GM21360 (cell line): ENCODE measurements around the gene ALX4.

Experiments used
- ATAC-seq: cut with Tn5 transposase; IDR thresholded peaks from one replicate; pipeline ENCODE4 v1.9.1; 2021; ENCODE audit warnings: mild to moderate bottlenecking, moderate library complexity; ENCODE audit not compliant: unreplicated experiment

The ALX4 gene

DNA sequence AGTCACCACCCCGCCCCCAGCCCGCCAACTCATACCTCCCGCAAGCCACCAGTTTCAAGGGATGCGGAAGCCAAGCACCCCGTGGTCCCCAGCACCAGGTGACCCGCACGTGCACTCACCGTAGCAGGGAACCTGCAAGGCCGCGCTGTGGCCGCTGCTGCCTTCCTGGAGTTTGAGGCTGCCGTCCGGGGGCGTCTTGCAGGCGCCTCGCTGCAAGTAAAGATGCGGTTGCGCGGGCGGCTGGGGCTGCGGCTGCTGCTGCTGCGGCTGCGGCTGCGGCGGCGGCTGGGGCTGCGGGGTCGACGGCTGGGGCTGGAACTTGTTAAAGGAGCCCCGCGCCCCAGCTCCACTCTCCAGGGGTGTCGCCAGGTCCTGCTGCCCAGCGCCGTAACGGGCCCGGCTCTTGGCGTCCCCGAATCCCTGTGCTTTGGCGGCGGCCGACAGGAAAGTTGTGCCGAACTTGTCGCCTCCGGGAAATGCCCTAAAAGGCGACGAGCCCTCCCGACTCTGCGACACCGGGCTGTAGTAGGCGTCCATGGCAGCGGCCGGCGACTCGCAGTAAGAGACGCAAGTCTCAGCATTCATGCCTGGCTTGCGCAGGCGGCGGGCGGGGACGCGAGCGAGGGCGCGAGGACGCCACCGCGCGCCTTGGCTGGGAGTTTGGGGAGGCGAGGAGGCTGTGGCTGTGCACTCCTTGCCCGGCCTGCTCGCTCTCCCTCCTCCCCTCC is at the start of gene ALX4:
Gene ALX4, minus strand, starts transcription at position 662 of the 728 bp plus-strand sequence. Its CDS starts 77 bp downstream, at position 585.
- ATAC-seq: no peak

DNA sequence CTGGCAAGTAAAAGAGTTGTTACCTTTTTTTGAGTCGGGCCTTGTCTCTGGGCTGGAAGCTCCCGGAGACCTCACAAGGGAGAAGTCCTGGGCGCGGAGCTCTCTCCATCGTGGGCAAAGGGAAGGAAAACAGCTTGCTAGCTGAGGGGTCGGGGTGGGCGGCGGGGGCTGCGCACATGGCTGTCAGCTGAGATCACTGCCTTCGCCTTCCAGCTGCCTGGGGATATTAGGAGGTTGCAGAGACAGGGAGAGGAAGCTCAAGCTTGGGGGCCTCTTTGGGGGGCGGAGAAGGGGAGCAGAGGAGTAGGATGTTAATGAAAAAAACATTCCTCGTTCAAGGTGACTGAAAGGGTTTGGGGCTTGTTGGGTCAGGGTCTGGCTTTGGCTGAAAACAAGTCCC is 49.2 kb upstream of the ALX4 start:
- no peak for ATAC-seq

DNA sequence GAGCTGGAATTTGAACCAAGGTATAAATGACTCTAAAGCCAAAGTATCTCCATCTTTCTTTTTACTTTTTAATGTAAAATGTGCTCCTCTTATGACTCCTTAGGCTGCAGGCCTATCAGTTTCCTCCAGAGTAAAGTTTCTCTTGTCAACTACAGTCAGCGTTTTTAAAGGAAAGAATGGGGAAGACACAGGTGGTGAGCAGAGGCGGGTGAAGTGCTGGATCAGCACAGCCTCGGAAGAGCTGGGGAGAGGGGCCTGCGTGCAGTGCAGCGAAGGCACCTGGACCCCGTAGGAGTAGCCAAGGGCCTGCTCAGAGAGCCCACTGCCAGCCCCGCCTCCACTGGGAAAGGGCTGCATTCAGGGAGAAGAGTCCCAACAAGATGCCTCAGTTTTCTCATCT is 48.8 kb upstream of the ALX4 start:
- no peak for ATAC-seq

DNA sequence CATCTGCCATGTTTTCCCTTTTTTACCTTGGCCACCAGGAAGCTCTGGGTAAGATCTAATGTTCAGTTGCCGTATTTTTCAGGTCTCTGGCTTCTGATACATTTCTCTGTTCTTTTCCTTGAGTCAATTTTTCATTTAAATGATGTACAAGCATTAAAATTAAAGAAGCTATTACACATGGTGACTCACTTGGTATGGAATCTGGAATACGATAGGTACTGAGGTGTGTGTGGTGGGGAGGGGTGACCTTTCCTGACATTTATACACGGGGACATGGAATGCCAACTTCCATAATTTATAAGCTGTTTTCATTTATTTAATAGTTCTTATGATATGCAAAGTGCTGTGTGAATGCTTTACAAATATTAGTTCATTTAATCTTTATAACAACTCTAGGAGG is 47.8 kb upstream of the ALX4 start:
- no peak for ATAC-seq

DNA sequence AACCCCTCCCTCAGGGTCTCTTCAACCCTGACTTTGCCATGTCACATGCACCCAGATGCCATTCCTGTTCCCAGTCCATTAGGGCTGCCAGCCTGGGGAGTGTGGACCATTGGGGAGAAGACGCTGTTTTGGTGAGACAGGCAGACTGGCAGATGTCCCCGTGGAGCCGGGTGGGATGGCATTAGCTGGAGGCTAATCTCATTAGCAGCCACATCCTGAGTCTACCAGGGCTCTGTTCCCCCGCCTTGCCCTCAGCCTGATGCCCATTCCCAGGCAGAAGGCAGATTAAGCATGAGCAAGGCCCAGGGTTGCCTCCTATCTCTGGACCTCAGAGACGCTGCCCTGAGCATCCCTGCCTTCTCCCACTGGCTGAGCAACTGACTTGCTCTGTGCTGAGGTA is 46.4 kb upstream of the ALX4 start:
- ATAC-seq: no peak

DNA sequence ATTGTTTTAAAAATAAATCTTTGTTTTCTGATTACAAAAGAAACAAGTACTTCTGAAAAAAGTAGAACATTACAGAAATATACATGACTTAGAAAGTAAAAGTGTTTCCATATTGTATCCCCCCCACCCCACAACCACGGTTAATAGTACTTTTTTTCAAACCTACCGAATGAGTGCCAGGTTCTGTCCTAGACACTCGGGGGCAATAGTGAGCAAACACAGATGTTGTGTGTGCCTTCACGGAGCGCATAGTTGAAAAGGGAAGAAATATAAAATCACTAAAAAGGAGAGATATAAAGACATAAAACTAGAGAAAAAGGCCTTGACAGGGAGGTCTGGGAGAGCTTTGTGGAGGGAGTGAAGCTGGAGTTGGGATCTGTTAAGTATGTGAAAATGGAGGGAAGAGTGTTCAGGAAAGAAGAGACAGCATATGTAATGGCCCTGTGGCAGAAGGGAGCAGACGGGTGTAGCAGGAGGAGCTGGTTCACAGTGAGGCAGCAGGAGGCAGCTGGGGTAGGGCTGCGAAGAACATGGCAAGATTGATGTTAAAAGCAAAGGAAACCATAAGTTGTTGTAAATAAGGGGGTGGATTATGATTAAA is 42.1 kb upstream of the ALX4 start:
- no peak for ATAC-seq

DNA sequence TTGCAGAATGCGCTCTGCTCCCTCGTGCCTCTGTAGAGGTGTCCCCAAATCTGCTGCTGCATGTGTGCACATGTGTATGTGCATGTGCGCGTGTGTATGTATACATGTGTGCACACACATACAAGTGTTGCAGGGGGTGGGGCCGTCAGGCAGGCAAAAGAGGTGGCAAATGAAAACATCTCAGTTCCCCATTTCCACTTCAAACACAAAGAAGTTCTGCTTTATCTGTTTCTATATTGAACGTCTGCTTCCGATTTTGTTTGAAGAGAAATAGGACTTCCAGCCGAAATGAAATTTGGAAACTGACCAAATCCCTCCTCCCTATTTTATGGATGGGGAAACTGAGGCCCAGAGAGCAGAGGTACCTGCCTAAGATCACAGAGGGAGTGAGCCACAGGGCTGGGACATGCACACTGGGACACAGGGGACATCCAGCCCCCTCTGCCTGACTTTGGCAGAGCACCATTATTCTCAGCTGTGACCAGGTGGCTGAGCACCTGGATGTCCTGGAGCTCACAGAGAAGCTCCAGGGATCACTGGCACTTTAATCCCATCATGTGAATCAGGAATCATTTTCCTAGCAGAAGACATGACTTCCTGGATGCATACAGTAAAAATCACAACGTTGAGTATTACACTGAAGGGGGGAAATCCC is 41.2 kb upstream of the ALX4 start:
- peak; percentile 90 for ATAC-seq

DNA sequence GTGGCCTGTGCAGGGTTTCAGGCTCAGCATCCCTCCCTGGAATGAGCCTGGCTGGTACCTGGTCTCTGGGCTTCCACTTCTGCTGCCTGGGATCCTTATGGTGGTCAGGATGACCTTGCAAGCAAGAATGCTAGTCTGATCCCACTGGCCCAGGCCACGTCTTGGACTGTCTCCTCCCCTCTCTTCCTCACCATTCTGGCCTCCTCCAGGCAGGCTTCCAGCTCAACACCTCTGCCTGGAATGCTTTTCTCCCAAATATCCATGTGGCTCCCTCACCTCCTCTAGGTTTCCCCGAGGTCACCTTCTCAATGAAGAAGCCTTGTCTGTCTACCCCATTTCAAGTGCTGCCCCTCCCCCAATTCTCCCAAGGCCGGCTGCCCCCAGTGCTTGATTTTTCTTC is 39.4 kb upstream of the ALX4 start:
- ATAC-seq: no peak

DNA sequence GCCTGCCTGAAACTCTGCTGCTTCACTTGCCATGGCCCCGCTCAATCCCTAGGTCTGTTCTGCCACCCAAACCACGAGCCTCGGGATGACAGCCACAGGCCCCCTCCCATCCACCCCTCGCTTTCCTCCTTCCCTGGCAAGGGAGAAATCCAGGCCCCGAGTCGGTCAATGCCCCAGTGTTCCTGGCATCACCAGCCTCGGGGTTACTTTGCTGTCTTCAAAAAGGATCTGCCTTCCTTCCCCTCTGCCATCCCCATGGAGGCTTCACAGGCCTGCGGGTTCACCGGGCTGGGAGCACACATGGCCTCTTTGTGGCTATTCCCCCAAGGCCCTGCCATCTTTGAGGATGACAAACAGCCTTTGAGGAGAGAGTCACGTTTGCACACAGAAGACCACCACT is 38.8 kb upstream of the ALX4 start:
- ATAC-seq: no peak

DNA sequence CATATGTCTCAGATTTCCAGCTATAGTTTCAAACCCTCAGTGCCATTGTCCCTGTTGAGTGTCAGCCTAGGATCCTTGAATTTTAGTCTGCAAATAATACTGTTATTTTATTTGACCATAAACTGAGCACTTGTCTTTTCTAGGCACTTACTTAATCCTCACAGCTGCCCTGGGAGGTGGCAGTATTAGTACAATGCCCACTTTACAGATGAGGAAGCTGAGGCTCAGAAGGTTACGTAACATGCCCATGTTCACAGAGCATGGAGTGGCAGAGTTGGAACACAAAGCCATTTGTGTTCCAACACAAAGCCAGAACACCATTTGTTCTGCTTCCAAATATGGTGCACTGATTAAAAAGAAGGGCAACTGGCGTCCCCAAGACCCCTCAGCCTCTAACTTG is 38.2 kb upstream of the ALX4 start:
- ATAC-seq: no peak

DNA sequence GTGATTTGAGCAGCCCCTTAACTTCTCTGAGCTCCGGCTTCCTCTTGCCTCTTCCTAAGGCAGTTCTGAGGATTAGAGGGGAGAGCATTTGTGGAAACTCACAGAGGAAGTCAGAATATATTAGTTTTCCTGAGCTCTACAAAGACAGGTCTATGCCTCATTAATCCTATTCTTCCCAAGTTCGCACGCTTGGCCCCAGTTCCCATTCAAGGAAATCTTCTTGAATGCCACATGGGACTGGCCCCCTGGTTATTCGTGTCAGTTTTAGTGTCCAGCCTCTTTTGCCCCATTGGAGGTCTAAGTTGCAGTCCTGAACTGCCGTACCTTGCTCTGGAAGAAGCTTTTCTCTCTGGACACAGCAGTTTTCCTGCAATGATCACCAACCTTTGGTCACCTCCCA is 37.6 kb upstream of the ALX4 start:
- no peak for ATAC-seq

DNA sequence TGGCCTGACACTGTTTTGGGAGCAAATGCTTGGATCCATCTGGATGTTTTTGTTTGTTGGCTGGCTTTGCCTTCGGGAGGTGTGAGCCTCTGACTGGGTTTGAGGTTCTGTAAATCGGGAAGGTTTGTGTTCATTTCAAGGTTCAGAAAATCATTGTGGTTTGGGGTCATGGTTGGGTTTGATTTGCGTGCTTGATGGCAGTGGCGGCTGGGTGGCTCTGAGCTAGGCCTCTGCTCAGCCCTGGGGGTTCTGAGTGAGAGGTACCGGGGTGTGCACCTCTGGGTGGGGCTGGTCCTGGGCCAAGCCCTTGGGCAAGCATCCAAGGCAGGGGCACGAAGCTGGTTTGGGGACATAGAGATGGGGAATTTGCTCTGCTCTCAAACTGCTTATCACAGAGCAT is 37.0 kb upstream of the ALX4 start:
- ATAC-seq: no peak

DNA sequence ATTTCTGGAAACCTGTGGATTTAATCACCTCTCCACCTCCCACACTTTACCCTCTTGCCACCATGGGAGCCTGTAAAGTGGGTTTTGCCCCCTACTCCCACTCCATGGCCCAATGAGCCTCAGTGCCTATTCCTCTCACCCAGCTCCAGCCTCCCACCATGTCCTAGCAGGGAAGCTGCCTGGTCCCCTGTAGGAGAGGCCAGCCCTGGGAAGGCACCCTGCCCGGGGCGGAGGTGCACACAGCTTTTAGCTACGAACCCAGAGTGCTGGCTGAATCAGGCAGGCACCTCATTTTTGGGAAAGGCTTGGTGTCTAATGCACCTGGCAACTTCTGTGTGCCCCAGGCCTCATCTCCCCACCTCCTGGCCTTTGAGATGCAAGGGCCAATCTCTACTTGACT is 35.8 kb upstream of the ALX4 start:
- no peak for ATAC-seq

DNA sequence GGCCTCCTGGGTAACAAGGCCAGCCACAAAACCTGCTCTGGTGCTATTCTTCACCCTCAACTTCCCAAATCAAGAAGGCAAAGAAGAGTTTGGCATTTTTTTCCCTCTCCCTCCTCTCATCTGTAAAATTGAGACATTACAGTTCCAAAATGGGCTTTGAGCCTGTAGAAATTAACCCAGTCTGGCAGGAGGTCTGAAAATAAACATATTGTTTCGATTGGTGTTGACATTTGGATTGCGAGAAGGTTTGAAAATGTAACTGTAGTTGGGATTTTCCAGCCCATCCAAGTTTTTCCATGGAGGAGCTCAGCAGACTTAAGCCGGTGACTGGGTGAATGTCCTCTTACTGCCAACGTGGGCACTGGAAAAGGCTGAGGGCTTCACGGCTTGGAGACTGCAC is 35.0 kb upstream of the ALX4 start:
- no peak for ATAC-seq

DNA sequence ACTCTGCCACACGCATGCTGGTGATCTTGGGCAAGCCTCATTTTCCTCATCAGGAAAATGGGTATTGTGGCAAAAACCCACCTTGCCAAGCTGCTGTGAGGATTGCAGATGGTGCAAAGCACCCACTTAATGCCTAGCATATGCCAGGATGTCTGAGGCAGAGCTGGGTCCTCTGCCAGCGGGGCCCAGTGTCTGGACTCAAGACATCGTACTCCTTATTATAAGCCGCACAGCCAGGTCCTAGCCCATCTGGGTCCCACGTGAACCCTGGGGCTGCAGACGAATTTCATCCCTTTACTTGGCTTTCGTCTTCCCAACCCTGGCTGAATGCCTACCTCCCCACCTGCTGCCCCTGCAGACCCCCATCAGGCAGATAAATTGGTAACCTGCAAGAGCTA is 34.5 kb upstream of the ALX4 start:
- no peak for ATAC-seq

DNA sequence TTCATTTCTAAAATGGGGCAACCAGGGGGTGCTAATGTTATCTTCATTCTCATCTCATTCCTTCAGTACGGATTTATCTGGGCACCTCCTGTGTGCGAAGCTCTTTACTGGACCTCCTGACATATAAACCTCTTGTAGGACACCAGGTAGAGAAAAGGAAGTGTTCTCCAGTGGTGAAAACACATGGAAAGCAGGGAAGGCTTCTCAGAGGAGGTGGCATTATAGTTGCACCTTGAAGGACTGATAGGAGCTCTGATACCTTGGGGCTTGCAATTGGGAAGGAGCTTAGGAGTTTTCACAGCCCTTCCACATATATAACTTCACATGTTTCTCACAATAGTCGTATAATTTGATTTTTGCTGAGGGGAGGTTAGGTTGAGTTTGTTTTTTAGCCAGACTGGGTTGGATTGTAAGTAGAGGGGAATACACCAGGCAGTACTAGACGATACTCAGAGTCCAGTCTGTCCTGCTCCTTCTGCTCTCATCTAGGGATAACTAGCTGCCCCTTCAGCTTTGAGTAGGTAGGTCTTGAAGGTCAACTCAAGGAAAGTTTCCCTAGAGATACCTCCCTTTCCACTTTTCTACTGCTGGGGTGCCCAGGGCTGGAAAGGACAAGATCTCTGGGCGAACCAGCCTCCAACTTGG is 34.0 kb upstream of the ALX4 start:
- no peak for ATAC-seq

DNA sequence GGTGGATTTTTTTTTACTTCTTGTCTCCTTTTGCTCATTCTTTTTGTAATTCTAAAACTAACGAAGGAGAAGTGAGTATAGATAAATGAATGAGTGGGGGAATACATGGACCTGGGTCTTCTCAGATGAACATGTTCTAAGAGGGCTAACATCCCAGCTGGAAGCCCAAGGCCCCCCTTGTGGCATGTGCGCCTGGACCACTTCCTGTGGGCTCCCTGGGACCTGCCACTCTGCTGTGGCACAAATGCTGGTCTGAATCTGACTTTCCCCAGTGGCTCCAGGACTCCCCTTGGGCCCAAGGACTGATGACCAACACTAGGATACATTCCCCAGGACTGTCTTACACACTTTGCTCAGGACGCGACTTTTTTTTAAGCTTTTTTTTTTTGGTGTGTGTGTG is 32.7 kb upstream of the ALX4 start:
- ATAC-seq: no peak

DNA sequence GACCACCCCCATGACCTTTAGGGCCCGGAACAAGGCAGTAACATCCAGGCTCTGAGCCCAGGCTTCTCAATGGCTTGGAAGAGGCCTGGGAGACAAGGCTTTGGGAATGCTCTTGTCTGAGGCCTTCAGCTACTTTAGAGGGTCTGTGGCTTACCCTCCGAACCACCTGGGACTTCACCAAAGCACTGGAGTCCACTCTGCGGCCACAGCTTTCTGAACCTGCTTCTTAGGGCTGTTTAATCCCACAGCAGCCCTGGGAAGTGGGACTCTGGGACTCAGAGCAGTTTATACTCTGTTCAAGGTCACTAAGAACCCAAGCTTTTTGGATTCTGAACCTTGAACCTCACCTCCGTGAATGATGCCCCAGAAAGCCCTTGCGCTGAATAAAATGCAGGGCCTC is 30.7 kb upstream of the ALX4 start:
- ATAC-seq: no peak

DNA sequence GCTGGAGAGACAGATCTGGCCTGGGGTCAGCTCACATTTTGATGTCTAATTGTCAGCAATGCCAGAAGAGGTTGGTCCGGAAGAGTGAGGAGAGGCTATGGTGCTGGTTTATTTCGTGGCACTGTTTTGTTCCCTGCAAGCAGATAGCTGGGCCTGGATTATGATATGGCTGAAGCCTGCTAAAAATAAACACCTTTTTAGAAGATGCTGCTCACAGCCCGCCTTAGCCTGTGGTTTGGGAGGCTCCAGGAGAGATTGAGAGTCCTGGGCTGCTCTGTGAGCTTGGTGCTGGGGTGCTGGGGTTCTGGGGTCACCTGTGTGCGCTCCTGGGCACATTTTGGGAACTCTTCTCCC is 29.6 kb upstream of the ALX4 start:
- ATAC-seq: no peak

DNA sequence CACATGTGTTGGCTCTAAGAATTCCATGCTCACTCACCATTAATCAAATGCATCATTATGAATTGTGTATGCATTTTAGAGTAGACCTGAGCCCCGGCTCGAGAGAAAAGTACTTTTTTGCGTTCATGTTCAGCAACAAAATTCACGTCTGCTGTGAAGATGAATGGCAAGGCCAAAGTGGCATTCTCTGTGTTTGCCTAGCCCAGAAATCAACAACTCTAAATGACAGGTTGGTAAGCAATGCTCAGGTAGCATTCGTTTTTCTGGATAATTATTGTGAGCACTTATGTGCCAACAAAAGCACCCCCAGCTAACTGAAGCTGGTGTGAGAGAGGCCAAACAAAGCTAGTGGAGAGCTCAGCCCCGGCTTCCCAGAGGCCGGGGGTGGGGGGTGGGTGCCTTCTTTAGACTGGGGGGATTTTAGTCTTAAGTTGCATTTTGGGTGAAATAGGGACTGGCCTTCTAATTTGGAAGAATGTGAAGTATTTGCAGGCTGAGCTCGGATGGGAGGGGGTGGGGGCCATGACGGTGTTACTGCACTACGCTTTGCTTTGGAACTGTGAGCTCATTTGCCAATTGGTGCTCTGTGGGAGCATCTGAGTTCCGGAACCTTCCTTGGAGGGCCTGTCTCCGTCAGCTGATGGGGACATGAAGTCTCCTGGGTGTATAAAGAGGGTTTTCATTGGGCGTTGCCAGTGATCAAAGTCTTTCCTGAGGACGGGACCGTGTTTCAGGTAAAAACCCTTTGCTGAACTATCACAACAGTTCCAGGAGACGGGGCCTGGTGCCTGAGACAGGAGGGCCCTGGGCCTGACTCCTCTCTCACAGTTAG is 29.0 kb upstream of the ALX4 start:
- no peak for ATAC-seq

DNA sequence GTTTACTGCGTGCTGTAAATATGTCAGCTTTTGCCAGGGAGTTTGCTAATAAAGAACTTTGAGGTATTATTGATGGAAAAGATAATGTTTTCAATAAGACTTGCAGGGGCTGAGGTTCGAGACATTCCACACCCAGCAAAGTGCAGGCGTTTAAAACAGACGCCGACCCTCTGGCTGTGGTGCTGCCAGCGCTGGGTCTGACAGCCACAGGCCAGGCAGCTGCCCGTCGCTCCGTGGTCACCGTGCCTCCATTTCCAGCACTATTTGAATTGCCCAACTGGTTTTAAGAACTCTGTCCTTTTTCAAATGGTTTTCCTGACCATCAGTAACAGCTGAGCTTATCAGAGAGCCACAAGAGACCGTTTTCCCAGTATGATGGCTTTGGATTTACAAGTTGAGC is 28.1 kb upstream of the ALX4 start:
- no peak for ATAC-seq
